SK-N-SH treated with all-trans-retinoic acid at 6 μM for 48 hours (cell line): Measurements from ENCODE around the gene GLIS1.
A peak's percentile ranks its signal among the peaks of the same experiment; 100 is the strongest.

ENCODE experiments used
- ATAC-seq: fragments of 200-7000 bp; cut with Tn5 transposase; 3 replicates; pipeline ENCODE4 v1.9.1; 2020; ENCODE audit warnings: mild to moderate bottlenecking, moderate library complexity
- ARNTL ChIP-seq: fragments of 450-650 bp; formaldehyde crosslinking; IDR thresholded peaks from 2 replicates; pipeline ENCODE4 v1.5.0; 2020; ENCODE audit warnings: low read depth, mild to moderate bottlenecking, moderate library complexity, borderline replicate concordance
- BACH2 ChIP-seq: fragments of 250-450 bp; sonication (Bioruptor Pico); IDR thresholded peaks from 2 replicates; pipeline ENCODE4 v1.9.0; 2021; ENCODE audit warnings: mild to moderate bottlenecking, borderline replicate concordance
- CREB5 ChIP-seq: fragments of 250-450 bp; sonication (Bioruptor Pico); IDR thresholded peaks from 2 replicates; pipeline ENCODE4 v1.5.1; 2020; ENCODE audit warnings: low read depth, mild to moderate bottlenecking, moderate library complexity
- CSDC2 ChIP-seq: fragments of 250-450 bp; sonication (Bioruptor Pico); IDR thresholded peaks from 2 replicates; pipeline ENCODE4 v1.5.0; 2020; ENCODE audit warnings: mild to moderate bottlenecking, moderate library complexity
- CSRNP3 ChIP-seq: fragments of 250-450 bp; sonication (Bioruptor Pico); IDR thresholded peaks from 2 replicates; pipeline ENCODE4 v1.5.1; 2021; ENCODE audit warnings: mild to moderate bottlenecking, moderate library complexity
- ESRRG ChIP-seq: fragments of 250-450 bp; sonication (Bioruptor Pico); IDR thresholded peaks from 2 replicates; pipeline ENCODE4 v1.6.1; 2021; ENCODE audit warnings: mild to moderate bottlenecking
- GLIS3 ChIP-seq: fragments of 250-450 bp; sonication (Bioruptor Pico); IDR thresholded peaks from 2 replicates; pipeline ENCODE4 v1.5.0; 2020; ENCODE audit warnings: mild to moderate bottlenecking, moderate library complexity
- ISL1 ChIP-seq: fragments of 250-450 bp; sonication (Bioruptor Pico); IDR thresholded peaks from 2 replicates; pipeline ENCODE4 v2.1.2; 2022; ENCODE audit warnings: mild to moderate bottlenecking, moderate library complexity
- OSR1 ChIP-seq: fragments of 250-450 bp; sonication (Bioruptor Pico); IDR thresholded peaks from 2 replicates; pipeline ENCODE4 v1.8.0; 2022; ENCODE audit warnings: moderate library complexity, mild to moderate bottlenecking, inconsistent platforms
- RARB ChIP-seq: fragments of 250-450 bp; sonication (Bioruptor Pico); IDR thresholded peaks from 2 replicates; pipeline ENCODE4 v1.8.0; 2021; ENCODE audit warnings: mild to moderate bottlenecking, moderate library complexity
- SNAI2 ChIP-seq: fragments of 250-450 bp; sonication (Bioruptor Pico); IDR thresholded peaks from 2 replicates; pipeline ENCODE4 v1.5.0; 2020; ENCODE audit warnings: mild to moderate bottlenecking, moderate library complexity
- TSHZ2 ChIP-seq: fragments of 250-450 bp; sonication (Bioruptor Pico); IDR thresholded peaks from 2 replicates; pipeline ENCODE4 v1.5.0; 2020; ENCODE audit warnings: mild to moderate bottlenecking, moderate library complexity
- ZC3H10 ChIP-seq: fragments of 250-450 bp; sonication (Bioruptor Pico); IDR thresholded peaks from 2 replicates; pipeline ENCODE4 v1.5.1; 2021; ENCODE audit warnings: mild to moderate bottlenecking, moderate library complexity
- ZFP3 ChIP-seq: fragments of 250-450 bp; sonication (Bioruptor Pico); IDR thresholded peaks from 2 replicates; pipeline ENCODE4 v1.5.0; 2020; ENCODE audit warnings: mild to moderate bottlenecking, moderate library complexity
- ZFP30 ChIP-seq: fragments of 450-650 bp; formaldehyde crosslinking; IDR thresholded peaks from 2 replicates; pipeline ENCODE4 v1.5.0; 2022; ENCODE audit warnings: mild to moderate bottlenecking, moderate library complexity
- ZNF565 ChIP-seq: fragments of 450-650 bp; formaldehyde crosslinking; conservative IDR thresholded peaks from 2 replicates; pipeline ENCODE4 v1.5.0; 2020; ENCODE audit warnings: low read depth, mild to moderate bottlenecking, moderate library complexity
- ZNF70 ChIP-seq: fragments of 450-650 bp; formaldehyde crosslinking; IDR thresholded peaks from 2 replicates; pipeline ENCODE4 v1.5.0; 2020; ENCODE audit warnings: mild to moderate bottlenecking, moderate library complexity
- ZNF8 ChIP-seq: fragments of 450-650 bp; formaldehyde crosslinking; IDR thresholded peaks from 2 replicates; pipeline ENCODE4 v1.5.0; 2020; ENCODE audit warnings: mild to moderate bottlenecking, moderate library complexity
- TF ChIP-seq, protein P1 (sequence below): fragments of 250-450 bp; sonication (Bioruptor Pico); IDR thresholded peaks from 2 replicates; pipeline ENCODE4 v1.8.0; 2021; ENCODE audit warnings: low read depth, mild to moderate bottlenecking, moderate library complexity, borderline replicate concordance
- TF ChIP-seq, protein P2 (sequence below): fragments of 250-450 bp; sonication (Bioruptor Pico); IDR thresholded peaks from 2 replicates; pipeline ENCODE4 v1.8.0; 2020; ENCODE audit warnings: mild to moderate bottlenecking, moderate library complexity, borderline replicate concordance

The GLIS1 gene

GRCh38 chr1:53499257-53500203, 239.4 kb downstream of the GLIS1 start (continued):
- TF ChIP-seq ARNTL (no peak), ZFP3 (no peak), ESRRG (CRISPR knock-in tag) (no peak), OSR1 (CRISPR knock-in tag) (no peak), CREB5 (CRISPR knock-in tag) (no peak)

DNA sequence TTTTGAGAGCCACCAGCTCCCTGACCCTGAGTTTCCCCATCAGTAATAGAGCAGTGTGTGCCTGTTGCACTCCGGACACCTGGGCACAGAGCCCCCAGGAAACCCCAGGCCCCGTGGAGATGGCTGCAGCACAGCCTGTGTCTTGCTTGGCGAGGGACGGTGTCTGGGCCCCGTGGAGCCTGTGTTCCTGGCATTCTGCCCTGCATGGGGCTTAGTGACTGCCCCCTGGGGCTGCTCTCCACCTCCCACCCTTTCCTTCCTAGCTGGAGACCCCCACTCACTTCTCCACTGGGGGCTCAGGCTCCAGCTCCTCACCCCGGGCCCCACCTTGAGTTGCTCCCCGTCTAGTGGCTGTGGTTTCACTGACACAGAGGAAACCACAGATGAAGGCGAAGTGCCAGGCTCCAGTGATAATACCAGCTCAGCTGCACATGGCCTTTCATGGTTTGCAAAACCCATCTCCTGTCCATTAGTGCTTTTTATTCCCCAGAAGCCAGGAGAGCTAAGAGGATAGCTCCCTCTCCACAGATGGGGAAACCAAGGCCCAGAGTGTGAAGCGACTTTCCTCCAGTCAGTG, 240.3 kb downstream of the GLIS1 start:
- TF ChIP-seq GLIS3 (CRISPR knock-in tag) (no peak), ZFP3 (no peak), CREB5 (CRISPR knock-in tag) (no peak), ZNF8 (CRISPR knock-in tag) (no peak), CSRNP3 (CRISPR knock-in tag) (no peak), TSHZ2 (CRISPR knock-in tag) (no peak)
- TF ChIP-seq, protein P1, sequence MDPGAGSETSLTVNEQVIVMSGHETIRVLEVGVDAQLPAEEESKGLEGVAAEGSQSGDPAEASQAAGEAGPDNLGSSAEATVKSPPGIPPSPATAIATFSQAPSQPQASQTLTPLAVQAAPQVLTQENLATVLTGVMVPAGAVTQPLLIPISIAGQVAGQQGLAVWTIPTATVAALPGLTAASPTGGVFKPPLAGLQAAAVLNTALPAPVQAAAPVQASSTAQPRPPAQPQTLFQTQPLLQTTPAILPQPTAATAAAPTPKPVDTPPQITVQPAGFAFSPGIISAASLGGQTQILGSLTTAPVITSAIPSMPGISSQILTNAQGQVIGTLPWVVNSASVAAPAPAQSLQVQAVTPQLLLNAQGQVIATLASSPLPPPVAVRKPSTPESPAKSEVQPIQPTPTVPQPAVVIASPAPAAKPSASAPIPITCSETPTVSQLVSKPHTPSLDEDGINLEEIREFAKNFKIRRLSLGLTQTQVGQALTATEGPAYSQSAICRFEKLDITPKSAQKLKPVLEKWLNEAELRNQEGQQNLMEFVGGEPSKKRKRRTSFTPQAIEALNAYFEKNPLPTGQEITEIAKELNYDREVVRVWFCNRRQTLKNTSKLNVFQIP, result no peak
- peak; percentile 42; the same call in 2 of the 3 replicates for ATAC-seq

DNA sequence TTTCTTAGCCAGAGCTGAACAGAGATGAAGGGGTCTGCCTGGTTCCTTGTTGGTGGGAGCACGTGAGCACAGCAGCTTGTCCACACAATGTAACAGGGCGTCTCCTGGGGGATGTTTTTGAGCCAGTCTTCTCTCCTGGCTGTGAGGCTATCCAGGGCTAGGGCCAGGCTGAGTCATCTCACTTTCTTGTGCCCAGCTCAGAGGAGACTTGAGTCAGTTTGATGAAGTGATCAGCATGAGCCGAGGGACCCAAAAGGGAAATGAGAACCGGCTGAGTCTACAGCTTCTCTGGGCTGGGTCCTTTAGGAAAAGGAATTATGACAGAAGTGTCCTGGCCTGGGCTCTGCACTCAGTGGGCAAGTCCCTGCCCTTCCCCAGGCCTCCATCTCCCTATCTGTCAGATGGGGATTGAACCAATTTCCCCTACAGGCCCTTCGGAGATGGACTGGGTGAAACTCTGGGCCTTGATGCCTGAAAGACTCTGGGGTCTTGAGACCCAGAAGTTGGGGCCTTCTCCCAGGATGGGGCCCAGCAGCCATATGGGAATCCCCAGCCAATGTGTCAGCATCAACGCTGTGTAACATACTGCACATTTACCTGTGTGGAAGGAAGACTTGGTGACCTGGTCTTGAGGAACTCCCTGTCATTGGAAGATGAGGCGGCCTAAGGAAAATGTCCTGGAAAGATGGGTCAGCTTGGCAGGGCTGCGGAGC, 243.2 kb downstream of the GLIS1 start:
- no peak; the same call in 2 of the 3 replicates for ATAC-seq
- TF ChIP-seq ESRRG (CRISPR knock-in tag) (no peak), ZNF70 (no peak), CSDC2 (no peak), TSHZ2 (CRISPR knock-in tag) (no peak), GLIS3 (CRISPR knock-in tag) (no peak), ISL1 (CRISPR knock-in tag) (no peak), BACH2 (CRISPR knock-in tag) (no peak), ZC3H10 (CRISPR knock-in tag) (no peak), RARB (CRISPR knock-in tag) (no peak), ZNF8 (CRISPR knock-in tag) (no peak), ZFP30 (CRISPR knock-in tag) (no peak), SNAI2 (CRISPR knock-in tag) (no peak), CREB5 (CRISPR knock-in tag) (no peak), ZNF565 (CRISPR knock-in tag) (no peak)
- TF ChIP-seq, protein P2, sequence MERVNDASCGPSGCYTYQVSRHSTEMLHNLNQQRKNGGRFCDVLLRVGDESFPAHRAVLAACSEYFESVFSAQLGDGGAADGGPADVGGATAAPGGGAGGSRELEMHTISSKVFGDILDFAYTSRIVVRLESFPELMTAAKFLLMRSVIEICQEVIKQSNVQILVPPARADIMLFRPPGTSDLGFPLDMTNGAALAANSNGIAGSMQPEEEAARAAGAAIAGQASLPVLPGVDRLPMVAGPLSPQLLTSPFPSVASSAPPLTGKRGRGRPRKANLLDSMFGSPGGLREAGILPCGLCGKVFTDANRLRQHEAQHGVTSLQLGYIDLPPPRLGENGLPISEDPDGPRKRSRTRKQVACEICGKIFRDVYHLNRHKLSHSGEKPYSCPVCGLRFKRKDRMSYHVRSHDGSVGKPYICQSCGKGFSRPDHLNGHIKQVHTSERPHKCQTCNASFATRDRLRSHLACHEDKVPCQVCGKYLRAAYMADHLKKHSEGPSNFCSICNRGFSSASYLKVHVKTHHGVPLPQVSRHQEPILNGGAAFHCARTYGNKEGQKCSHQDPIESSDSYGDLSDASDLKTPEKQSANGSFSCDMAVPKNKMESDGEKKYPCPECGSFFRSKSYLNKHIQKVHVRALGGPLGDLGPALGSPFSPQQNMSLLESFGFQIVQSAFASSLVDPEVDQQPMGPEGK, result no peak
